ENCODE data around the gene TMEM267. TPM values are rescaled to one million over a fixed set of nuclear protein-coding genes. Genes with fewer than 3 reads are reported as not detected.

TMEM267 gene
- total RNA-seq: 17.4 and 18.6 TPM in 2 replicates

GRCh38 chr5:43483298-43484105 is at the start of gene TMEM267:
Gene TMEM267, minus strand, starts transcription at chr5:43483865. Its CDS starts 29,896 bp downstream, at chr5:43453969.
- Histone ChIP-seq H3K79me2 (ENCODE audit: insufficient read depth, low read length) (peaks cover 40% of the 10 kb centered on the region), H2AFZ (ENCODE audit: low read length) (peak within 1 kb of the TSS; percentile 97), H3K27ac (ENCODE audit: low read depth, low read length) (peak within 1 kb of the TSS; percentile 99), H3K4me1 (ENCODE audit: insufficient read depth, low read length) (peaks cover 12% of the 10 kb centered on the region), H3K4me3 (ENCODE audit: insufficient read depth, low read length) (peak within 1 kb of the TSS; percentile 82), H4K20me1 (ENCODE audit: insufficient read depth, low read length) (no peaks in the 10 kb centered on the region), H3K9me3 (ENCODE audit: low read depth, low read length) (no peaks in the 10 kb centered on the region), H3K4me2 (ENCODE audit: insufficient read depth, low read length) (peak within 1 kb of the TSS; percentile 78), H3K36me3 (ENCODE audit: insufficient read depth, low read length) (no peaks in the 10 kb centered on the region), H3K27me3 (ENCODE audit: insufficient read depth, low read length) (no peaks in the 10 kb centered on the region)
- TF ChIP-seq CTCF (IDR thresholded peaks at IDR 0.05; ENCODE audit: extremely low read depth, low read depth, low read length): no peak
- peak; percentile 92 for DNase-seq (ENCODE audit: insufficient read length, low spot score, missing footprints)

GRCh38 chr5:43530648-43531047 is 47.0 kb upstream of the TMEM267 start:
- DNase-seq (ENCODE audit: insufficient read length, low spot score, missing footprints): no peak
- H3K4me2 ChIP-seq (ENCODE audit: insufficient read depth, low read length): no peak overlapping the region
- H3K9me3 ChIP-seq (ENCODE audit: low read depth, low read length): no peaks in the 10 kb centered on the region
- no peak overlapping the region for H3K4me3 ChIP-seq (ENCODE audit: insufficient read depth, low read length)
- H3K4me1 ChIP-seq (ENCODE audit: insufficient read depth, low read length): no peaks in the 10 kb centered on the region
- no peaks in the 10 kb centered on the region for H4K20me1 ChIP-seq (ENCODE audit: insufficient read depth, low read length)
- no peaks in the 10 kb centered on the region for H3K27me3 ChIP-seq (ENCODE audit: insufficient read depth, low read length)
- no peaks in the 10 kb centered on the region for H3K79me2 ChIP-seq (ENCODE audit: insufficient read depth, low read length)
- no peak for TF ChIP-seq CTCF (IDR thresholded peaks at IDR 0.05; ENCODE audit: extremely low read depth, low read depth, low read length)
- no peak overlapping the region for H3K27ac ChIP-seq (ENCODE audit: low read depth, low read length)
- peaks cover 68% of the 10 kb centered on the region for H3K36me3 ChIP-seq (ENCODE audit: insufficient read depth, low read length)
- no peak overlapping the region for H2AFZ ChIP-seq (ENCODE audit: low read length)

GRCh38 chr5:43523662-43524072 is 40.0 kb upstream of the TMEM267 start:
- no peaks in the 10 kb centered on the region for H3K79me2 ChIP-seq (ENCODE audit: insufficient read depth, low read length)
- DNase-seq (ENCODE audit: insufficient read length, low spot score, missing footprints): no peak
- H2AFZ ChIP-seq (ENCODE audit: low read length): no peak overlapping the region
- H3K4me1 ChIP-seq (ENCODE audit: insufficient read depth, low read length): no peaks in the 10 kb centered on the region
- H3K4me2 ChIP-seq (ENCODE audit: insufficient read depth, low read length): no peak overlapping the region
- no peak for TF ChIP-seq CTCF (IDR thresholded peaks at IDR 0.05; ENCODE audit: extremely low read depth, low read depth, low read length)
- H3K4me3 ChIP-seq (ENCODE audit: insufficient read depth, low read length): no peak overlapping the region
- no peaks in the 10 kb centered on the region for H4K20me1 ChIP-seq (ENCODE audit: insufficient read depth, low read length)
- H3K9me3 ChIP-seq (ENCODE audit: low read depth, low read length): no peaks in the 10 kb centered on the region
- peaks cover 27% of the 10 kb centered on the region for H3K36me3 ChIP-seq (ENCODE audit: insufficient read depth, low read length)
- H3K27me3 ChIP-seq (ENCODE audit: insufficient read depth, low read length): no peaks in the 10 kb centered on the region
- H3K27ac ChIP-seq (ENCODE audit: low read depth, low read length): no peak overlapping the region

GRCh38 chr5:43520615-43521014 is 37.0 kb upstream of the TMEM267 start:
- no peak overlapping the region for H3K4me3 ChIP-seq (ENCODE audit: insufficient read depth, low read length)
- no peak overlapping the region for H3K4me2 ChIP-seq (ENCODE audit: insufficient read depth, low read length)
- no peaks in the 10 kb centered on the region for H3K79me2 ChIP-seq (ENCODE audit: insufficient read depth, low read length)
- peaks cover 4% of the 10 kb centered on the region for H3K4me1 ChIP-seq (ENCODE audit: insufficient read depth, low read length)
- TF ChIP-seq CTCF (IDR thresholded peaks at IDR 0.05; ENCODE audit: extremely low read depth, low read depth, low read length): no peak
- H2AFZ ChIP-seq (ENCODE audit: low read length): no peak overlapping the region
- H3K27me3 ChIP-seq (ENCODE audit: insufficient read depth, low read length): no peaks in the 10 kb centered on the region
- no peaks in the 10 kb centered on the region for H4K20me1 ChIP-seq (ENCODE audit: insufficient read depth, low read length)
- peaks cover 13% of the 10 kb centered on the region for H3K36me3 ChIP-seq (ENCODE audit: insufficient read depth, low read length)
- no peak overlapping the region for H3K27ac ChIP-seq (ENCODE audit: low read depth, low read length)
- no peaks in the 10 kb centered on the region for H3K9me3 ChIP-seq (ENCODE audit: low read depth, low read length)
- DNase-seq (ENCODE audit: insufficient read length, low spot score, missing footprints): no peak
